Karpas-422 (cell line): ENCODE data around the gene POLDIP3. TPM values are rescaled to one million over a fixed set of nuclear protein-coding genes. Genes with fewer than 3 reads are reported as not detected.
"Not testable (repeated sequence)": the region's sequence is repeated elsewhere in the genome, so short reads cannot be mapped to it uniquely, and the experiment has no call there.

Experiments used
- DNase-seq: peaks from one replicate; pipeline ENCODE4 v3.0.0-alpha.2; 2015
- H2AFZ ChIP-seq: fragments of 200-600 bp; sonication (generic); 2 replicates; pipeline ENCODE4 v1.6.1; 2014; ENCODE audit warnings: antibody characterized with exemption, low read length, mixed read lengths
- H3K27ac ChIP-seq: fragments of 200-600 bp; sonication (generic); 2 replicates; pipeline ENCODE4 v1.5.1; 2014; ENCODE audit warnings: mild to moderate bottlenecking, low read length, moderate library complexity
- H3K27me3 ChIP-seq: fragments of 200-600 bp; sonication (generic); 2 replicates; pipeline ENCODE4 v1.6.1; 2014; ENCODE audit warnings: low read length, mixed read lengths
- H3K36me3 ChIP-seq: fragments of 200-600 bp; sonication (generic); 2 replicates; pipeline ENCODE4 v1.6.1; 2014; ENCODE audit warnings: low read length, mixed read lengths; ENCODE audit not compliant: insufficient read depth
- H3K4me1 ChIP-seq: fragments of 200-600 bp; sonication (generic); 2 replicates; pipeline ENCODE4 v1.6.1; 2014; ENCODE audit warnings: mild to moderate bottlenecking, low read length, mixed read lengths
- H3K4me2 ChIP-seq: fragments of 200-600 bp; sonication (generic); 2 replicates; pipeline ENCODE4 v1.6.1; 2014; ENCODE audit warnings: low read length, low read depth, mild to moderate bottlenecking; ENCODE audit not compliant: poor library complexity, severe bottlenecking
- H3K4me3 ChIP-seq: fragments of 200-600 bp; sonication (generic); 2 replicates; pipeline ENCODE4 v1.5.1; 2014; ENCODE audit warnings: mild to moderate bottlenecking, antibody characterized with exemption, low read length, mixed read lengths
- H3K79me2 ChIP-seq: fragments of 200-600 bp; sonication (generic); 2 replicates; pipeline ENCODE4 v1.6.1; 2014; ENCODE audit warnings: mild to moderate bottlenecking, low read length, mixed read lengths
- H3K9ac ChIP-seq: fragments of 200-600 bp; sonication (generic); 2 replicates; pipeline ENCODE4 v1.6.0; 2014; ENCODE audit warnings: low read length
- H3K9me2 ChIP-seq: fragments of 200-600 bp; sonication (generic), shearing (Covaris generic); replicated peaks from 2 replicates; pipeline ENCODE4 v1.6.0; 2014; ENCODE audit warnings: mild to moderate bottlenecking, low read length, moderate library complexity; ENCODE audit not compliant: insufficient read depth
- H3K9me3 ChIP-seq: fragments of 300-700, 200-600 bp; sonication (generic); 2 replicates; pipeline ENCODE4 v1.6.1; 2014; ENCODE audit warnings: low read length, mixed read lengths
- H4K20me1 ChIP-seq: fragments of 200-600 bp; sonication (generic); 2 replicates; pipeline ENCODE4 v1.6.1; 2014; ENCODE audit warnings: mild to moderate bottlenecking, antibody characterized with exemption, low read length, low read depth; ENCODE audit not compliant: insufficient read depth
- total RNA-seq: library from RNA; depleted of rRNA; stranded (reverse); fragments of >200 nt; shearing (Covaris generic); gene quantifications from 2 replicates; pipeline ENCODE4 v1.2.3, GENCODE V29; 2014; ENCODE audit warnings: low replicate concordance

Gene POLDIP3
- total RNA-seq, 1 experiment from 2014 or later = 28.7 TPM

GRCh38 chr22:42619261-42620063 is 4.8 kb upstream of the POLDIP3 start:
- Histone ChIP-seq H3K4me1 (peaks cover 27% of the 10 kb centered on the region), H3K79me2 (no peaks in the 10 kb centered on the region), H3K9me3 (no peaks in the 10 kb centered on the region), H3K36me3 (no peaks in the 10 kb centered on the region), H3K27ac (no peak overlapping the region), H2AFZ (no peak overlapping the region), H4K20me1 (no peaks in the 10 kb centered on the region), H3K27me3 (no peaks in the 10 kb centered on the region), H3K4me2 (no peak overlapping the region), H3K9me2 (no peaks in the 10 kb centered on the region), H3K9ac (no peak overlapping the region), H3K4me3 (no peak overlapping the region)
- no peak for DNase-seq

GRCh38 chr22:42617155-42617983 is 2.7 kb upstream of the POLDIP3 start:
- no peak overlapping the region; the same call in 1 of the 2 replicates for H3K9ac ChIP-seq
- H2AFZ ChIP-seq = no peak overlapping the region
- no peak for DNase-seq

GRCh38 chr22:42615860-42616175 is 1.1 kb upstream of the POLDIP3 start:
- peaks cover 35% of the 10 kb centered on the region for H3K79me2 ChIP-seq
- not testable (repeated sequence) for H3K9me2 ChIP-seq, DNase-seq, H3K36me3 ChIP-seq, H3K9me3 ChIP-seq, H2AFZ ChIP-seq, H3K27me3 ChIP-seq
- H3K4me3 ChIP-seq = peak overlapping the region; percentile 57
- peak overlapping the region; percentile 84 for H3K27ac ChIP-seq
- peak overlapping the region; percentile 77 for H3K4me2 ChIP-seq
- peaks cover 10% of the 10 kb centered on the region; the same call in 1 of the 2 replicates for H4K20me1 ChIP-seq
- H3K9ac ChIP-seq = peak overlapping the region; percentile 90
- H3K4me1 ChIP-seq = peaks cover 28% of the 10 kb centered on the region

More at GRCh38 chr22:42617155-42617983, 2.7 kb upstream of the POLDIP3 start:
- H3K36me3 ChIP-seq = peaks cover 1% of the 10 kb centered on the region; the same call in 1 of the 2 replicates
- H3K9me3 ChIP-seq = no peaks in the 10 kb centered on the region
- peaks cover 19% of the 10 kb centered on the region for H3K79me2 ChIP-seq
- no peaks in the 10 kb centered on the region for H3K9me2 ChIP-seq
- H3K27ac ChIP-seq = no peak overlapping the region
- H3K4me3 ChIP-seq = no peak overlapping the region
- H3K4me2 ChIP-seq = no peak overlapping the region
- H3K27me3 ChIP-seq = no peaks in the 10 kb centered on the region
- peaks cover 25% of the 10 kb centered on the region for H3K4me1 ChIP-seq
- H4K20me1 ChIP-seq = peaks cover 5% of the 10 kb centered on the region; the same call in 1 of the 2 replicates

GRCh38 chr22:42615092-42615859 is 593 bp upstream of the POLDIP3 start:
- Histone ChIP-seq H4K20me1 (peaks cover 10% of the 10 kb centered on the region; the same call in 1 of the 2 replicates), H3K27me3 (no peaks in the 10 kb centered on the region), H3K79me2 (peaks cover 40% of the 10 kb centered on the region), H3K4me1 (peaks cover 28% of the 10 kb centered on the region), H2AFZ (no peak overlapping the region; the same call in 1 of the 2 replicates), H3K4me2 (peak overlapping the region; percentile 77), H3K36me3 (peaks cover 14% of the 10 kb centered on the region; the same call in 1 of the 2 replicates), H3K9me3 (no peaks in the 10 kb centered on the region), H3K4me3 (peak overlapping the region; percentile 82), H3K27ac (peak overlapping the region; percentile 84), H3K9ac (peak overlapping the region; percentile 90), H3K9me2 (no peaks in the 10 kb centered on the region)
- DNase-seq = peak; percentile 97

- H3K9ac ChIP-seq = peak overlapping the region; percentile 90
- no peaks in the 10 kb centered on the region for H3K27me3 ChIP-seq
- DNase-seq = no peak
- H4K20me1 ChIP-seq = peaks cover 17% of the 10 kb centered on the region; the same call in 1 of the 2 replicates
- H3K4me2 ChIP-seq = peak overlapping the region; percentile 77
- H3K4me3 ChIP-seq = peak overlapping the region; percentile 82
- H3K9me2 ChIP-seq = no peaks in the 10 kb centered on the region
- H3K36me3 ChIP-seq = peaks cover 23% of the 10 kb centered on the region; the same call in 1 of the 2 replicates
- no peaks in the 10 kb centered on the region for H3K9me3 ChIP-seq
- H3K79me2 ChIP-seq = peaks cover 54% of the 10 kb centered on the region
- H3K4me1 ChIP-seq = peaks cover 28% of the 10 kb centered on the region
- H3K27ac ChIP-seq = peak overlapping the region; percentile 84
- peak overlapping the region; percentile 23; the same call in 1 of the 2 replicates for H2AFZ ChIP-seq
These were observed 796 bp downstream of the POLDIP3 start for GRCh38 chr22:42613872-42614301.

GRCh38 chr22:42612336-42612735 is 2.3 kb downstream of the POLDIP3 start:
- Histone ChIP-seq H3K27ac (no peak overlapping the region), H3K27me3 (no peaks in the 10 kb centered on the region), H4K20me1 (peaks cover 20% of the 10 kb centered on the region; the same call in 1 of the 2 replicates), H3K4me2 (no peak overlapping the region), H3K9me3 (no peaks in the 10 kb centered on the region), H3K79me2 (peaks cover 65% of the 10 kb centered on the region), H3K4me3 (no peak overlapping the region), H3K9me2 (no peaks in the 10 kb centered on the region), H3K36me3 (peaks cover 29% of the 10 kb centered on the region; the same call in 1 of the 2 replicates), H3K4me1 (peaks cover 28% of the 10 kb centered on the region), H2AFZ (no peak overlapping the region), H3K9ac (no peak overlapping the region)
- DNase-seq = no peak

GRCh38 chr22:42611051-42611450 is 3.6 kb downstream of the POLDIP3 start:
- peaks cover 74% of the 10 kb centered on the region for H3K79me2 ChIP-seq
- H3K9me2 ChIP-seq = no peaks in the 10 kb centered on the region
- no peak for DNase-seq
- H3K4me2 ChIP-seq = no peak overlapping the region
- peaks cover 24% of the 10 kb centered on the region for H3K4me1 ChIP-seq
- H2AFZ ChIP-seq = no peak overlapping the region
- H3K36me3 ChIP-seq = peaks cover 29% of the 10 kb centered on the region; the same call in 1 of the 2 replicates
- H3K9me3 ChIP-seq = no peaks in the 10 kb centered on the region
- no peak overlapping the region for H3K4me3 ChIP-seq
- peaks cover 20% of the 10 kb centered on the region; the same call in 1 of the 2 replicates for H4K20me1 ChIP-seq
- H3K9ac ChIP-seq = no peak overlapping the region
- no peaks in the 10 kb centered on the region for H3K27me3 ChIP-seq
- no peak overlapping the region for H3K27ac ChIP-seq
